GM12872 (cell line): ENCODE results near the gene ZNF880.

Experiments used
- CTCF ChIP-seq: IDR thresholded peaks from 3 replicates; pipeline ENCODE4 v1.5.1; 2011; ENCODE audit warnings: low read depth, mild to moderate bottlenecking, low read length, moderate library complexity; ENCODE audit not compliant: insufficient read depth

ZNF880 gene

DNA sequence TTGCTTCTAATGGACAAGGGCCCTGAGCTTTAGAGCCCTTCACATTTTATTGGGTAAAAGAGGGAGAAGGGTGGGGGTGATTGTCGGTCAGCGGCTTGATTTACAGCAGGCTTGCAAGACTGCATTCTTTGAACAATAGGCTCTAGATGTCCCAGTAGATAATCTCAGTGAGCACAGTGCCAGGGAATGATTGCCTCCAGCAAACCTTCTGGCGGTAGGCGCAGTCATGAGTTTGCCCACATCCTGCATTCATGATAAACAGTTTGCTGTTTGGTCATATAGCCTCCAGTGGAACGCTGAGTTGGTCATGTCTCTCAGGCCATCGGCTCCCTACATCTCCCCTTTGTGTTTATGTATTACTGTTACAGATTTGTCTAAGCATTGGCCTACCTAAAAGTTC, 40.6 kb downstream of the ZNF880 start:
- no peak for TF ChIP-seq CTCF

DNA sequence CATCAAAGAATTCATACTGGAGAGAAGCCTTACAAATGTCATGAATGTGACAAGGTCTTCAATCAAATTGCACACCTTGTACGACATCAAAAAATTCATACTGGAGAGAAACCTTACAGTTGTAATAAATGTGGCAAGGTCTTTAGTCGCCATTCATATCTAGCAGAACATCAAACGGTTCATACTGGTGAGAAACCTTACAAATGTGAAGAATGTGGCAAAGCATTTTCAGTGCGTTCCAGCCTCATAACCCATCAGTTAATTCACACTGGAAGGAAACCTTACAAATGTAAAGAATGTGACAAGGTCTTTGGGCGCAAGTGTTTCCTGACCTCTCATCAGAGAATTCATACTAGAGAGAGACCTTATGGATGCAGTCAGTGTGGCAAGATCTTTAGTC, 46.0 kb downstream of the ZNF880 start:
- TF ChIP-seq CTCF = no peak

GRCh38 chr19:52428937-52429336, 59.2 kb downstream of the ZNF880 start, which contains the start of gene ZNF534:
Gene ZNF534 (plus strand): TSS chr19:52429148. CDS start chr19:52431475, 2,327 bp downstream.
- no peak for TF ChIP-seq CTCF
